WTC11 (cell line): ENCODE results near the gene DBX1. TPM values are rescaled to one million over a fixed set of nuclear protein-coding genes. Genes with fewer than 3 reads are reported as not detected.

Source experiments
- ATAC-seq: fragments of 200-7000 bp; cut with Tn5 transposase; 2 replicates; pipeline ENCODE4 v1.10.0; 2021; ENCODE audit warnings: mild to moderate bottlenecking, moderate library complexity
- CTCF ChIA-PET: fragments of 300-600 bp; sonication (Branson Sonifier 250); formaldehyde crosslinking; loops from one replicate; lab custom pipeline; 2021; ENCODE audit warnings: antibody characterized with exemption; lab: Charles Lee
- POLR2A ChIA-PET: fragments of 350-600 bp; sonication (Branson Sonifier 250); formaldehyde crosslinking; loops from one replicate; lab custom pipeline; 2021; ENCODE audit warnings: antibody characterized with exemption; lab: Charles Lee
- DNase-seq: peaks from one replicate; pipeline ENCODE4 v3.0.0; 2021; ENCODE audit warnings: low spot score
- H3K27ac Mint-ChIP-seq: 2 replicates; pipeline ENCODE4 v1.8.0; 2021; ENCODE audit warnings: mixed read lengths
- H3K27me3 Mint-ChIP-seq: 2 replicates; pipeline ENCODE4 v1.8.0; 2021; ENCODE audit warnings: low read depth, mild to moderate bottlenecking, moderate library complexity, mixed read lengths
- H3K36me3 Mint-ChIP-seq: 2 replicates; pipeline ENCODE4 v1.8.0; 2021; ENCODE audit warnings: mixed read lengths
- H3K4me1 Mint-ChIP-seq: 2 replicates; pipeline ENCODE4 v1.8.0; 2022; ENCODE audit warnings: mixed read lengths
- H3K4me3 Mint-ChIP-seq: 2 replicates; pipeline ENCODE4 v1.8.0; 2021; ENCODE audit warnings: mild to moderate bottlenecking, moderate library complexity, mixed read lengths
- H3K9me3 Mint-ChIP-seq: 2 replicates; pipeline ENCODE4 v1.8.0; 2021; ENCODE audit warnings: mixed read lengths
- CBFB ChIP-seq: sonication (generic); formaldehyde crosslinking; IDR thresholded peaks from 2 replicates; pipeline ENCODE4 v1.8.1; 2022; ENCODE audit warnings: mild to moderate bottlenecking, low read depth, missing genetic modification reagents
- CREM ChIP-seq: sonication (generic); formaldehyde crosslinking; IDR thresholded peaks from 2 replicates; pipeline ENCODE4 v1.8.1; 2022; ENCODE audit warnings: mild to moderate bottlenecking, missing genetic modification reagents, moderate library complexity
- E2F1 ChIP-seq: sonication (generic); formaldehyde crosslinking; IDR thresholded peaks from 2 replicates; pipeline ENCODE4 v1.8.0; 2022; ENCODE audit warnings: mild to moderate bottlenecking, missing genetic modification reagents
- ETV6 ChIP-seq: sonication (generic); formaldehyde crosslinking; IDR thresholded peaks from 2 replicates; pipeline ENCODE4 v1.8.1; 2022; ENCODE audit warnings: mild to moderate bottlenecking, missing genetic modification reagents
- HMGA2 ChIP-seq: fragments of 250-450 bp; sonication (Bioruptor Pico); IDR thresholded peaks from 2 replicates; pipeline ENCODE4 v1.4.0; 2021; ENCODE audit warnings: mild to moderate bottlenecking, moderate library complexity
- KAT7 ChIP-seq: sonication (generic); formaldehyde crosslinking; IDR thresholded peaks from 2 replicates; pipeline ENCODE4 v1.8.1; 2023; ENCODE audit warnings: missing genetic modification reagents, mild to moderate bottlenecking, borderline replicate concordance
- MXD4 ChIP-seq: fragments of 250-450 bp; sonication (Bioruptor Pico); IDR thresholded peaks from 2 replicates; pipeline ENCODE4 v1.8.0; 2021; ENCODE audit warnings: mild to moderate bottlenecking, moderate library complexity, borderline replicate concordance
- MYBL2 ChIP-seq: sonication (generic); formaldehyde crosslinking; IDR thresholded peaks from 2 replicates; pipeline ENCODE4 v1.8.1; 2023; ENCODE audit warnings: mild to moderate bottlenecking, moderate library complexity, missing genetic modification reagents
- NFE2L1 ChIP-seq: sonication (generic); formaldehyde crosslinking; IDR thresholded peaks from 2 replicates; pipeline ENCODE4 v1.8.1; 2023; ENCODE audit warnings: missing genetic modification reagents
- NR2C2 ChIP-seq: sonication (generic); formaldehyde crosslinking; IDR thresholded peaks from 2 replicates; pipeline ENCODE4 v1.8.0; 2022; ENCODE audit warnings: mild to moderate bottlenecking, missing genetic modification reagents
- SMAD3 ChIP-seq: sonication (generic); formaldehyde crosslinking; IDR thresholded peaks from 2 replicates; pipeline ENCODE4 v1.8.0; 2022; ENCODE audit warnings: missing genetic modification reagents, mild to moderate bottlenecking, borderline replicate concordance
- SP1 ChIP-seq: sonication (generic); formaldehyde crosslinking; conservative IDR thresholded peaks from 2 replicates; pipeline ENCODE4 v1.8.1; 2022; ENCODE audit warnings: missing genetic modification reagents
- ZNF121 ChIP-seq: sonication (generic); formaldehyde crosslinking; IDR thresholded peaks from 2 replicates; pipeline ENCODE4 v1.8.0; 2023; ENCODE audit warnings: missing genetic modification reagents
- ZNF138 ChIP-seq: sonication (generic); formaldehyde crosslinking; conservative IDR thresholded peaks from 2 replicates; pipeline ENCODE4 v1.8.1; 2022; ENCODE audit warnings: mild to moderate bottlenecking, moderate library complexity, missing genetic modification reagents
- ZNF219 ChIP-seq: sonication (generic); formaldehyde crosslinking; IDR thresholded peaks from 2 replicates; pipeline ENCODE4 v1.8.0; 2023; ENCODE audit warnings: missing genetic modification reagents, mild to moderate bottlenecking, borderline replicate concordance
- total RNA-seq: library from RNA; stranded (reverse); gene quantifications from 3 replicates; pipeline ENCODE4 v1.2.3, GENCODE V29; 2021
- TF ChIP-seq, protein P1 (sequence below): fragments of 250-450 bp; sonication (Bioruptor Pico); IDR thresholded peaks from 2 replicates; pipeline ENCODE4 v1.9.0; 2021; ENCODE audit warnings: moderate library complexity, mild to moderate bottlenecking, inconsistent platforms, borderline replicate concordance
- TF ChIP-seq, protein P2 (sequence below): fragments of 250-450 bp; sonication (Bioruptor Pico); IDR thresholded peaks from 2 replicates; pipeline ENCODE4 v1.9.0; 2021; ENCODE audit warnings: mild to moderate bottlenecking, borderline replicate concordance
- TF ChIP-seq, protein P3 (sequence below): sonication (generic); formaldehyde crosslinking; IDR thresholded peaks from 2 replicates; pipeline ENCODE4 v1.8.1; 2022; ENCODE audit warnings: low read depth, mild to moderate bottlenecking, moderate library complexity, missing genetic modification reagents, borderline replicate concordance
- TF ChIP-seq, protein P4 (sequence below): fragments of 250-450 bp; sonication (Bioruptor Pico); IDR thresholded peaks from 2 replicates; pipeline ENCODE4 v2.1.2; 2022; ENCODE audit warnings: mild to moderate bottlenecking, moderate library complexity
- TF ChIP-seq, protein P5 (sequence below): sonication (generic); formaldehyde crosslinking; IDR thresholded peaks from 2 replicates; pipeline ENCODE4 v1.8.0; 2022; ENCODE audit warnings: mild to moderate bottlenecking, missing genetic modification reagents
- TF ChIP-seq, protein P6 (sequence below): fragments of 250-450 bp; sonication (Bioruptor Pico); IDR thresholded peaks from 2 replicates; pipeline ENCODE4 v1.9.0; 2021; ENCODE audit warnings: mild to moderate bottlenecking

DBX1 gene
- total RNA-seq, 1 experiment from 2014 or later = 0.24 TPM

DNA sequence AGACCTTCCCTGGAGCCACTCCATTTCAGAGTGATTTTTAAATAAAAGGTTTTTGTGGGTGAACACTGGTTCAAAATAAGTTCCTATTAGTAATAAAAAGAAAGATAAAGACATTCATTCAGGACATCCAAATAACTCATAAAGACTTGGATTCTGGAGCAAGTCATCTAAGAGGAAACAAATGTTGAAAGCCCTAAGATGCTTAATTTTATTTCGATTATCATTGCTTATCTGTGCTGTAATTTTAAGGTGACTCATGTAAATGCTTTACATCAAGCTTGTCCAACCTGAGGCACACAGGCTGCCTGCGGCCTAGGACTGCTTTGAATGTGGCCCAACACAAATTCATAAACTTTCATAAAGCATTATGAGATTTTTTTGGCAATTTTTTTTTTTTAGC is 34.2 kb upstream of the DBX1 start (continued):
- TF ChIP-seq E2F1 (CRISPR knock-in tag) (no peak), CREM (CRISPR knock-in tag) (no peak), CBFB (CRISPR knock-in tag) (no peak), ZNF138 (no peak), ZNF219 (CRISPR knock-in tag) (no peak), MXD4 (no peak)
- TF ChIP-seq, protein P1, sequence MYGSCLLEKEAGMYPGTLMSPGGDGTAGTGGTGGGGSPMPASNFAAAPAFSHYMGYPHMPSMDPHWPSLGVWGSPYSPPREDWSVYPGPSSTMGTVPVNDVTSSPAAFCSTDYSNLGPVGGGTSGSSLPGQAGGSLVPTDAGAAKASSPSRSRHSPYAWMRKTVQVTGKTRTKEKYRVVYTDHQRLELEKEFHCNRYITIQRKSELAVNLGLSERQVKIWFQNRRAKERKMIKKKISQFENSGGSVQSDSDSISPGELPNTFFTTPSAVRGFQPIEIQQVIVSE (CRISPR knock-in tag) = no peak

GRCh38 chr11:20193307-20193706 is 33.0 kb upstream of the DBX1 start:
- DNase-seq = no peak
- Mint-ChIP-seq H3K27me3 (peaks cover 90% of the 10 kb centered on the region), H3K27ac (no peak overlapping the region), H3K9me3 (no peaks in the 10 kb centered on the region), H3K4me1 (peaks cover 4% of the 10 kb centered on the region; the same call in 1 of the 2 replicates), H3K36me3 (no peaks in the 10 kb centered on the region), H3K4me3 (no peak overlapping the region)
- TF ChIP-seq NR2C2 (CRISPR knock-in tag) = no peak
- no peak for TF ChIP-seq HMGA2
- TF ChIP-seq SP1 (CRISPR knock-in tag) = no peak
- TF ChIP-seq, protein P2, sequence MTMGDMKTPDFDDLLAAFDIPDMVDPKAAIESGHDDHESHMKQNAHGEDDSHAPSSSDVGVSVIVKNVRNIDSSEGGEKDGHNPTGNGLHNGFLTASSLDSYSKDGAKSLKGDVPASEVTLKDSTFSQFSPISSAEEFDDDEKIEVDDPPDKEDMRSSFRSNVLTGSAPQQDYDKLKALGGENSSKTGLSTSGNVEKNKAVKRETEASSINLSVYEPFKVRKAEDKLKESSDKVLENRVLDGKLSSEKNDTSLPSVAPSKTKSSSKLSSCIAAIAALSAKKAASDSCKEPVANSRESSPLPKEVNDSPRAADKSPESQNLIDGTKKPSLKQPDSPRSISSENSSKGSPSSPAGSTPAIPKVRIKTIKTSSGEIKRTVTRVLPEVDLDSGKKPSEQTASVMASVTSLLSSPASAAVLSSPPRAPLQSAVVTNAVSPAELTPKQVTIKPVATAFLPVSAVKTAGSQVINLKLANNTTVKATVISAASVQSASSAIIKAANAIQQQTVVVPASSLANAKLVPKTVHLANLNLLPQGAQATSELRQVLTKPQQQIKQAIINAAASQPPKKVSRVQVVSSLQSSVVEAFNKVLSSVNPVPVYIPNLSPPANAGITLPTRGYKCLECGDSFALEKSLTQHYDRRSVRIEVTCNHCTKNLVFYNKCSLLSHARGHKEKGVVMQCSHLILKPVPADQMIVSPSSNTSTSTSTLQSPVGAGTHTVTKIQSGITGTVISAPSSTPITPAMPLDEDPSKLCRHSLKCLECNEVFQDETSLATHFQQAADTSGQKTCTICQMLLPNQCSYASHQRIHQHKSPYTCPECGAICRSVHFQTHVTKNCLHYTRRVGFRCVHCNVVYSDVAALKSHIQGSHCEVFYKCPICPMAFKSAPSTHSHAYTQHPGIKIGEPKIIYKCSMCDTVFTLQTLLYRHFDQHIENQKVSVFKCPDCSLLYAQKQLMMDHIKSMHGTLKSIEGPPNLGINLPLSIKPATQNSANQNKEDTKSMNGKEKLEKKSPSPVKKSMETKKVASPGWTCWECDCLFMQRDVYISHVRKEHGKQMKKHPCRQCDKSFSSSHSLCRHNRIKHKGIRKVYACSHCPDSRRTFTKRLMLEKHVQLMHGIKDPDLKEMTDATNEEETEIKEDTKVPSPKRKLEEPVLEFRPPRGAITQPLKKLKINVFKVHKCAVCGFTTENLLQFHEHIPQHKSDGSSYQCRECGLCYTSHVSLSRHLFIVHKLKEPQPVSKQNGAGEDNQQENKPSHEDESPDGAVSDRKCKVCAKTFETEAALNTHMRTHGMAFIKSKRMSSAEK (CRISPR knock-in tag) = no peak
- no peak for TF ChIP-seq ZNF121 (CRISPR knock-in tag)
- no peak for TF ChIP-seq MXD4
- TF ChIP-seq ETV6 = no peak
- no peak for TF ChIP-seq MYBL2 (CRISPR knock-in tag)
- TF ChIP-seq, protein P3, sequence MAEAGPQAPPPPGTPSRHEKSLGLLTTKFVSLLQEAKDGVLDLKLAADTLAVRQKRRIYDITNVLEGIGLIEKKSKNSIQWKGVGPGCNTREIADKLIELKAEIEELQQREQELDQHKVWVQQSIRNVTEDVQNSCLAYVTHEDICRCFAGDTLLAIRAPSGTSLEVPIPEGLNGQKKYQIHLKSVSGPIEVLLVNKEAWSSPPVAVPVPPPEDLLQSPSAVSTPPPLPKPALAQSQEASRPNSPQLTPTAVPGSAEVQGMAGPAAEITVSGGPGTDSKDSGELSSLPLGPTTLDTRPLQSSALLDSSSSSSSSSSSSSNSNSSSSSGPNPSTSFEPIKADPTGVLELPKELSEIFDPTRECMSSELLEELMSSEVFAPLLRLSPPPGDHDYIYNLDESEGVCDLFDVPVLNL (CRISPR knock-in tag) = no peak
- TF ChIP-seq, protein P4, sequence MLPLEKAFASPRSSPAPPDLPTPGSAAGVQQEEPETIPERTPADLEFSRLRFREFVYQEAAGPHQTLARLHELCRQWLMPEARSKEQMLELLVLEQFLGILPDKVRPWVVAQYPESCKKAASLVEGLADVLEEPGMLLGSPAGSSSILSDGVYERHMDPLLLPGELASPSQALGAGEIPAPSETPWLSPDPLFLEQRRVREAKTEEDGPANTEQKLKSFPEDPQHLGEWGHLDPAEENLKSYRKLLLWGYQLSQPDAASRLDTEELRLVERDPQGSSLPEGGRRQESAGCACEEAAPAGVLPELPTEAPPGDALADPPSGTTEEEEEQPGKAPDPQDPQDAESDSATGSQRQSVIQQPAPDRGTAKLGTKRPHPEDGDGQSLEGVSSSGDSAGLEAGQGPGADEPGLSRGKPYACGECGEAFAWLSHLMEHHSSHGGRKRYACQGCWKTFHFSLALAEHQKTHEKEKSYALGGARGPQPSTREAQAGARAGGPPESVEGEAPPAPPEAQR (CRISPR knock-in tag) = no peak
- ChIA-PET POLR2A (no interaction called here), CTCF (interaction anchor here (1.4 to 2.1 kb wide), 2 partner anchors 60 to 65 kb away, joined by 3 to 9 read pairs; no protein-coding TSS in a partner anchor)
- ATAC-seq = no peak

- POLR2A ChIA-PET = no interaction called here
- H3K4me1 Mint-ChIP-seq = peaks cover 4% of the 10 kb centered on the region; the same call in 1 of the 2 replicates
- H3K36me3 Mint-ChIP-seq = no peaks in the 10 kb centered on the region
- H3K27ac Mint-ChIP-seq = no peak overlapping the region
- H3K9me3 Mint-ChIP-seq = no peaks in the 10 kb centered on the region
- ATAC-seq (no peak), DNase-seq (no peak)
- CTCF ChIA-PET = interaction anchor here (1.4 to 2.1 kb wide), 2 partner anchors 60 to 64 kb away, joined by 3 to 9 read pairs; no protein-coding TSS in a partner anchor
- no peak overlapping the region for H3K4me3 Mint-ChIP-seq
- H3K27me3 Mint-ChIP-seq = peaks cover 90% of the 10 kb centered on the region
- TF ChIP-seq KAT7 = no peak
- TF ChIP-seq NFE2L1 (CRISPR knock-in tag) = no peak
- no peak for TF ChIP-seq SMAD3 (CRISPR knock-in tag)
- TF ChIP-seq, protein P5, sequence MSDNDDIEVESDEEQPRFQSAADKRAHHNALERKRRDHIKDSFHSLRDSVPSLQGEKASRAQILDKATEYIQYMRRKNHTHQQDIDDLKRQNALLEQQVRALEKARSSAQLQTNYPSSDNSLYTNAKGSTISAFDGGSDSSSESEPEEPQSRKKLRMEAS = no peak
- TF ChIP-seq CREM (CRISPR knock-in tag) = no peak
- TF ChIP-seq, protein P6, sequence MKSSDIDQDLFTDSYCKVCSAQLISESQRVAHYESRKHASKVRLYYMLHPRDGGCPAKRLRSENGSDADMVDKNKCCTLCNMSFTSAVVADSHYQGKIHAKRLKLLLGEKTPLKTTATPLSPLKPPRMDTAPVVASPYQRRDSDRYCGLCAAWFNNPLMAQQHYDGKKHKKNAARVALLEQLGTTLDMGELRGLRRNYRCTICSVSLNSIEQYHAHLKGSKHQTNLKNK (CRISPR knock-in tag) = no peak
Observed at GRCh38 chr11:20192641-20193040, 32.4 kb upstream of the DBX1 start.
